ENCODE data around the gene ATP6V1G2. TPM values are rescaled to one million over a fixed set of nuclear protein-coding genes. Genes with fewer than 3 reads are reported as not detected.

Gene ATP6V1G2
- total and polyA plus RNA-seq, 9 donors = 1.4 to 5.6 (median 4.5) TPM

DNA sequence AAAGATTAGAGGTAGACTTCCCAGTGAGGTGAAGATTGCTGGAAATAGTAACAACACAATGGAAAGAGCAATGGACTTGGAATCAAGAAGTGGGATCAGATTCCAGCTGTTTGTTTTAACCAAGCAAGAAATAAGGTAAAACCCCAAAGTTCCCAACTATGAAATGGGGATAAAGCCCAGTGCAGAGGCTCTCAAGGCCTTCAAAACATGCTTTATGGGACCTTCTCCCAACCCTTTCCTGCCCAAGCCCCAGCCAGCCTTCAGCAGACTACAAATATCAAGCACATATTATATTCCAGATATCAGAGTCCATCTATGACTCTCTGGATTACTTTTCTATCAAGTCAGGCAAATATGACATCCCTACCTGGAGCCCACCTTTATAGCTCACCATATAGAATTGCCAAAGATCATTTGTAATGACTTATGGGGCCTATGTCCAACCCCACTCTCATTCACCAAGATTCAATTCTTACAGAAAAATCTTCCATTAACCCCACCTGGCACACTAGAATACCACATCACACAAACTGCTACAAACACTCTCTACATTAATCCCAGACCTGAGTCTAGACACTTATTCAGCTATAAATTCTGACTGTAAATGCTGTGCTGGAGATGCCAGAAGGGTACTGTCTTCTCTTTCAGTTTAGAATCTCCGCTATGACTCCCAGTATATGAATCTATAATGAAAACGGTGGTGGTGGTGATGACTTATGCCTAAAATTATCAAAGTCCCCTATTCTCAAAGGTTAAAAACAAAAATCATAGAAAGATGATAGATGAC, 10.7 kb downstream of the ATP6V1G2 start:
- DNase-seq = no peak
- Histone ChIP-seq H3K4me3 (ENCODE audit: low read length) (no peak overlapping the region), H3K27ac (ENCODE audit: low read length) (no peak overlapping the region), H3K9me3 (replicated peaks; ENCODE audit: control insufficient read depth, low read depth, low read length) (no peaks in the 10 kb centered on the region), H3K36me3 (ENCODE audit: control insufficient read depth, insufficient read depth, low read length) (peaks cover 95% of the 10 kb centered on the region), H3K4me1 (ENCODE audit: control insufficient read depth, insufficient read depth, low read length) (peaks cover 21% of the 10 kb centered on the region), H3K27me3 (ENCODE audit: control insufficient read depth, insufficient read depth, low read length) (no peaks in the 10 kb centered on the region)
- WGBS (ENCODE audit: insufficient coverage) = no CpG with 5 or more reads among the region's 2 CpGs

DNA sequence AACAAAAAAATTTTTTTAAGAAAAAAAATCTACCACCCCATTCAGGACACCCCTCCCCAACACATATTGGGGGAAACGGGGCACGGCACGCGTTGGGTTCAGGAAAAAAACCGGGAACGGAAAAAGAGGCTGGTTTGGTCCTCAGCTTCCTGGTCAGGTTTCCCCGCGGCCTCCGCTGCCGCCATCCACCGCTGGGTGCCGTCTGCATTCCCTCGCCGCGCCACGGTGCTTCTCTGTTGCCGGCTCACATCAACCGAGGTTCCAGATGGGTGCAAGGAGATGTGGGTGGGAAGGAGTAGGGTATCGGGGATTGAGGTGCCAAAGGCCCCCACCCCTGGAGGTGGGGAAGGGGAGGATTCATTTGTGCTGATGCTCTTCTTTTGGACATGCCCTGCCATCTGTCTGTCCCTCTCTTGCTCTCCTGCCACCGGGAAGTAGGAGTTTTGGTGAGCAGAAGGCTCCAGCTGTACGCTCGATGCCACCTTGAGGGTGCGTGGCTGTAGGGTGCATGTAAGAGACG, 11.8 kb downstream of the ATP6V1G2 start:
- no peaks in the 10 kb centered on the region for H3K27me3 ChIP-seq (ENCODE audit: control insufficient read depth, insufficient read depth, low read length)
- DNase-seq = no peak
- no peak overlapping the region for H3K27ac ChIP-seq (ENCODE audit: low read length)
- no peaks in the 10 kb centered on the region for H3K9me3 ChIP-seq (replicated peaks; ENCODE audit: control insufficient read depth, low read depth, low read length)
- H3K36me3 ChIP-seq (ENCODE audit: control insufficient read depth, insufficient read depth, low read length) = peaks cover 96% of the 10 kb centered on the region
- H3K4me3 ChIP-seq (ENCODE audit: low read length) = no peak overlapping the region
- H3K4me1 ChIP-seq (ENCODE audit: control insufficient read depth, insufficient read depth, low read length) = peaks cover 13% of the 10 kb centered on the region
- WGBS (ENCODE audit: insufficient coverage) = 94% methylated on average over 23 of the region's 24 CpGs

DNA sequence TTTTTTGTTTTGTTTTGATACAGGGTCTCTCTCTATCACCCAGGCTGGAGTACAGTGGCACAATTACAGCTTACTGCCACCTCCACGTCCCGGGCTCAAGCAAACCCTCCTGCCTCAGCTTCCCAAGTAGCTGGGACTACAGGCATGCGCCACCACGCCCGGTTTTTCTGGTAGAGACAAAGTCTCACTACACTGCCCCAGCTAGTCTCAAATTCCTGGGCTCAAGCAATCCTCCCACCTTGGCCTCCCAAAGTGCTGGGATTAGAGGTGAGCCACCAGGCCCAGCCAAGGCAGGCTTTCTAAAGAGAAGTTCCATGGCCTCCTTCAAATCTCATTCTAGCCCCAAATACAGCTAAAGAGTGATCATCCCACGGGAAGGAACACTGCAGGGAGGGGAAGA, 12.4 kb downstream of the ATP6V1G2 start:
- DNase-seq = no peak
- Histone ChIP-seq H3K27me3 (ENCODE audit: control insufficient read depth, insufficient read depth, low read length) (no peaks in the 10 kb centered on the region), H3K4me1 (ENCODE audit: control insufficient read depth, insufficient read depth, low read length) (peaks cover 10% of the 10 kb centered on the region), H3K4me3 (ENCODE audit: low read length) (no peak overlapping the region), H3K9me3 (replicated peaks; ENCODE audit: control insufficient read depth, low read depth, low read length) (no peaks in the 10 kb centered on the region), H3K36me3 (ENCODE audit: control insufficient read depth, insufficient read depth, low read length) (peaks cover 94% of the 10 kb centered on the region), H3K27ac (ENCODE audit: low read length) (no peak overlapping the region)
- WGBS (ENCODE audit: insufficient coverage) = 80% methylated on average over 1 of the region's 6 CpGs

DNA sequence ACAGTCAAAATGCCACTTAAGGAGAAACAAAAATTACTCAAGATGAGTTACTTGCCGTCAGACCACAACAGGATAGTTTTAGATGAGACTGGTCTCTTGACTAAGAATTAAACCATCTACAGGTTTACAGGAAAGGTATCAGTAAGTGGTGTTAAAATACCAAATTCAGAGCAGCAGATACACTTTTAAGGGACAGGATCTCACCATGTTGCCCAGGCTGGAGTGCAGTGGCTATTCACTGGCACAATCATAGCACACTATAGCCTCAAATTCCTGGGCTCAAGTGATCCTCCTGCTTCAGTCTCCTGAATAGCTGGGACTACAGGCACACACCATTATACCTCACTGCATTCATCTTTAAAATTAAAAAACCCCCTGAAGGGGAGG, 13.0 kb downstream of the ATP6V1G2 start:
- H3K9me3 ChIP-seq (replicated peaks; ENCODE audit: control insufficient read depth, low read depth, low read length) = no peaks in the 10 kb centered on the region
- no peak for DNase-seq
- no peak overlapping the region for H3K4me3 ChIP-seq (ENCODE audit: low read length)
- WGBS (ENCODE audit: insufficient coverage) = no CpG with 5 or more reads among the region's 1 CpG
- H3K27me3 ChIP-seq (ENCODE audit: control insufficient read depth, insufficient read depth, low read length) = no peaks in the 10 kb centered on the region
- peaks cover 5% of the 10 kb centered on the region for H3K4me1 ChIP-seq (ENCODE audit: control insufficient read depth, insufficient read depth, low read length)
- no peak overlapping the region for H3K27ac ChIP-seq (ENCODE audit: low read length)
- H3K36me3 ChIP-seq (ENCODE audit: control insufficient read depth, insufficient read depth, low read length) = peaks cover 88% of the 10 kb centered on the region

DNA sequence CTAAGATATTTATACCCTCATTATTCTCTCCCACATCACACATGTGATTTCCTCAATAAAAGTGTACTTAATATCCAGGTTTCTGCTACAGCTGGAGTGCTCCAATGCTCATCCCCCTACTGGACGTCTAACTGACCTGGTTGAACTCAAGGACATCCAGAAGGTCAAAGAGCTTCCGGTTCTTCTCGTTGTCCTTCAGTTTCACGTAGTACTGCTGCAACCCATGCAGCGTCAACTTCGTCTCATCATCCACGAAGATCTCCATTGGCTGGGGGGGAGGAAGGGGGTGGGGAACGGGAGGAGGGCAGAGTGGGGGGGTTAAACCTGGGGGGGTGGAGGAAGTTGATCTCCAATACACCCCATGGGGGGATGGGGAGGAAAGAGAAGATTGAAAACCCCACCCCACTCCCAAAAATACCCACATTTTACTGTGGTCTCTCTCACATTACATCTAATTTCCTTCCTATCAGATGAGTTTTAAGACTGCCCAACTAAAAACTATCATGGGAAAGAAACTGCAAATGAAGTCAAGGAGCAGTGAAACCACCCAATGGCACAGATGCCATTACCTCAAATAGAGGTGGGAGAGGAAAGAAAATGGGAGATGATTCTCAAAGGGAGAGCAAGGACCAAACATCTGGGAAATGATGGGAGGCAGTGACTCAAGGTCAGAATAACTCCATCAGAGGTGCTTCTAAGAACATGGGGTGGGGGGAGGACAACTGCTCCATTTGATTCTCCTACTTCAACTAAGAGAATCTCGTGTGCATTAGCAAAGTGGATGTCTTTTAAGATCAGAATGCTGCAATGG, 13.6 kb downstream of the ATP6V1G2 start:
- peaks cover 82% of the 10 kb centered on the region for H3K36me3 ChIP-seq (ENCODE audit: control insufficient read depth, insufficient read depth, low read length)
- no peaks in the 10 kb centered on the region for H3K27me3 ChIP-seq (ENCODE audit: control insufficient read depth, insufficient read depth, low read length)
- H3K4me1 ChIP-seq (ENCODE audit: control insufficient read depth, insufficient read depth, low read length) = peaks cover 8% of the 10 kb centered on the region
- 33% methylated on average over 1 of the region's 9 CpGs for WGBS (ENCODE audit: insufficient coverage)
- no peak overlapping the region for H3K4me3 ChIP-seq (ENCODE audit: low read length)
- no peaks in the 10 kb centered on the region for H3K9me3 ChIP-seq (replicated peaks; ENCODE audit: control insufficient read depth, low read depth, low read length)
- no peak for DNase-seq
- H3K27ac ChIP-seq (ENCODE audit: low read length) = no peak overlapping the region

DNA sequence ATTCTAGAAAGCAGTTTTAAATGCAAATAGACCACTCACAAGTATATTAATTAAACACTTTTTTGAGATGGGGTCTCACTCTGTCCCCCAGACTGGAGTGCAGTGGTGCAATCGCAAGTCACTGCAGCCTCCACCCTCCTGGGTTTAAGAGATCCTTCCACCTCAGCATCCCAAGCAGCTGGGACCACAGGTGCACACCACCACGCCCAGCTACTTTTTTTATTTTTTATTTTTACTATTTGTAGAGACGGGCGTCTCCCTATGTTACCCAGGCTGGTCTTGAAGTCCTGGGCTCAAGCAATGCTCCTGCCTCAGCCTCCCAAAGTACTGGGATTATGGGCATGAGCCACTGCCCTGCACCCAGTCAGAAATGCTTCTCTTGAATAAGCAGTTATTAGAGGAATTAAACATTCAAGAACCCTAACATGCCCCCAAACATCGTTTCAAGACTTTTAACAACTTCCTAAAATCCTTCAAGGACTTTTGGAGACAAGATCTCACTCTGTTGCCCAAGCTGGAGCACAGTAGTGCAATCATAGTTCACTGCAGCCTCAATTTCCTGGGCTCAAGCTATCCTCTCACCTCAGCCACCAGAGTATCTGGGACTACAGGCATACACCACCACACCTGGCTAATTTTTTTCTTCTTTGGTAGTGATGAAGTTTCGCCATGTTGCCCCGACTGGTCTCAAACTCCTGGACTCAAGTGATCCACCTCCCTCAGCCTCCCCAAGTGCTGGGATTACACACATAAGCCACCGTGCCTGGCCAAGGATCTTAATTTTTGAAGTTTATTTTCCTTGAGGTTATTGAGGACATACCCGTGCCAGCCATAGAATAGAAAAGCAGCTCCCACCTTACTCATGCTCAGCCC, 14.4 kb downstream of the ATP6V1G2 start:
- no peak for DNase-seq
- Histone ChIP-seq H3K27me3 (ENCODE audit: control insufficient read depth, insufficient read depth, low read length) (no peaks in the 10 kb centered on the region), H3K36me3 (ENCODE audit: control insufficient read depth, insufficient read depth, low read length) (peaks cover 74% of the 10 kb centered on the region), H3K4me3 (ENCODE audit: low read length) (no peak overlapping the region), H3K4me1 (ENCODE audit: control insufficient read depth, insufficient read depth, low read length) (peaks cover 8% of the 10 kb centered on the region), H3K9me3 (replicated peaks; ENCODE audit: control insufficient read depth, low read depth, low read length) (no peaks in the 10 kb centered on the region), H3K27ac (ENCODE audit: low read length) (no peak overlapping the region)
- 71% methylated on average over 1 of the region's 9 CpGs for WGBS (ENCODE audit: insufficient coverage)

DNA sequence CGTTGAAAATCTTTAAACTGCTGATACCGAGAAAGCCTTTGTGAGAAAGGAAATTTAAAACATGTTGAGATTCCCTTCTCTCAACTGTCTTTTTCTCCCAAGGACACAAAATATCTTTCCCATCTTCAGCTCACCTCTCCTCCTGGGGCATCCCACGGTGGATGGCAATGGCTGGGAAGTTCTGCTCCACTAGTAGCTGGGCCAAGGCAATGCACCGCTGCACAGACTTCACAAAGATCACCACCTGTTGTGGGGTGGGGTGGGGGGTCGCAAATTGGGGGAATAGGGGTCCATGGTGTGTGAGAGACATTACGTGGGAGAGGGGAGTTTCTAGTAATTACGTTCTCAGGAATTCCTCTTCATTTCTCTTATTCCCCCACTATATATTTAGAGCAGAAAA, 15.2 kb downstream of the ATP6V1G2 start:
- DNase-seq = no peak
- WGBS (ENCODE audit: insufficient coverage) = no CpG with 5 or more reads among the region's 7 CpGs
- Histone ChIP-seq H3K36me3 (ENCODE audit: control insufficient read depth, insufficient read depth, low read length) (peaks cover 65% of the 10 kb centered on the region), H3K4me3 (ENCODE audit: low read length) (no peak overlapping the region), H3K9me3 (replicated peaks; ENCODE audit: control insufficient read depth, low read depth, low read length) (no peaks in the 10 kb centered on the region), H3K4me1 (ENCODE audit: control insufficient read depth, insufficient read depth, low read length) (peaks cover 8% of the 10 kb centered on the region), H3K27ac (ENCODE audit: low read length) (no peak overlapping the region), H3K27me3 (ENCODE audit: control insufficient read depth, insufficient read depth, low read length) (no peaks in the 10 kb centered on the region)

DNA sequence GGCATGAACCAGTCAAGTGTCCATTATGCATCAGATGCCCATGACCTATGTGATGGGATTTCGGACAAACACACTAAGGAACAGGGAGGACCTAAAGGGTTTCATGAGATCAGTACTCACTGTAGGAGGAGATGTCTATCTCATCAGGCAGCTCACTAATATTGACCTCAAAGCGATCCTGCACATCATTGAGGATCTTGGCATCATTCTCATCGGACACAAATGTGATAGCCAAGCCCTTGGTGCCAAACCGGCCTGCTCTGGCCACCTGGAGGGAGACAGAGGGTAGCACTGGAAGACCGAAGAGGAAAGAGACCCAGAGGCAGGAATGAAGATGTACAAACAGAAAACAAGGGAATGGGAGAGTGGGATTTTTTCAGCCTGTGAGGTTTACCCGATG, 15.7 kb downstream of the ATP6V1G2 start:
- no peak for DNase-seq
- Histone ChIP-seq H3K4me1 (ENCODE audit: control insufficient read depth, insufficient read depth, low read length) (peaks cover 8% of the 10 kb centered on the region), H3K36me3 (ENCODE audit: control insufficient read depth, insufficient read depth, low read length) (peaks cover 60% of the 10 kb centered on the region), H3K4me3 (ENCODE audit: low read length) (no peak overlapping the region), H3K27me3 (ENCODE audit: control insufficient read depth, insufficient read depth, low read length) (no peaks in the 10 kb centered on the region), H3K9me3 (replicated peaks; ENCODE audit: control insufficient read depth, low read depth, low read length) (no peaks in the 10 kb centered on the region), H3K27ac (ENCODE audit: low read length) (no peak overlapping the region)
- WGBS (ENCODE audit: insufficient coverage) = 88% methylated on average over 5 of the region's 6 CpGs

DNA sequence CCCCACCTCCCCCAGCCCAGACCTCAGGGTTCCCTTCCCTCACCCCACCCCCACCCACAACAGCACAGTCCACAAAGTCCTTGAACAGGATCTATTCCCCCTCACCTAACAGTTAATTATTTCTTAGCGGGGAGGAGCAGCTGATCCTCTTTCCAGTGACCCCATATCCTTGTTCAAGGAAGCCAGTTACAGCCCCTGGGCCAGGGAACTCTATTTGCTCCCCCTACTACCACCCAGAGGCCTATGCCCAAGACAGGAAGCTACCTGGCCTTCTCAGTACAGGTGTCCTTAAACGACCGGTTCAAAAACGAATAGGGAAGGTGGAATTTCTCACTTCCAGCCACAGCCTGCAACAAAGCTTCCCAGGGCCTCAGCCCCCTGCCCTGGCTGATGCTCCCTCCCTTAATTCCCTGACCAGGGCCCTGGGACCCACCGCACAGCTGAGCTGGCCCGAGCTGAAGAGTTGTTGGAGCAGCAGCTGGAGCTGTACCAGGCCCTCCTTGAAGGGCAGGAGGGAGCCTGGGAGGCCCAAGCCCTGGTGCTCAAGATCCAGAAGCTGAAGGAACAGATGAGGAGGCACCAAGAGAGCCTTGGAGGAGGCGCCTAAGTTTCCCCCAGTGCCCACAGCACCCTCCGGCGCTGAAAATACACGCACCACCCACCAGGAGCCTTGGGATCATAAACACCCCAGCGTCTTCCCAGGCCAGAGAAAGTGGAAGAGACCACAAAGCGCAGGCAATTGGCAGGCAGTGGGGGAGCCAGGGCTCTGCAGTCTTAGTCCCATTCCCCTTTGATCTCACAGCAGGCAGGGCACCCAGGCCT, 16.9 kb downstream of the ATP6V1G2 start:
- Histone ChIP-seq H3K27ac (ENCODE audit: low read length) (no peak overlapping the region), H3K9me3 (replicated peaks; ENCODE audit: control insufficient read depth, low read depth, low read length) (no peaks in the 10 kb centered on the region), H3K4me1 (ENCODE audit: control insufficient read depth, insufficient read depth, low read length) (peaks cover 8% of the 10 kb centered on the region), H3K36me3 (ENCODE audit: control insufficient read depth, insufficient read depth, low read length) (peaks cover 49% of the 10 kb centered on the region), H3K4me3 (ENCODE audit: low read length) (no peak overlapping the region), H3K27me3 (ENCODE audit: control insufficient read depth, insufficient read depth, low read length) (no peaks in the 10 kb centered on the region)
- no peak for DNase-seq
- 64% methylated on average over 8 of the region's 12 CpGs for WGBS (ENCODE audit: insufficient coverage)
